ENCODE measurements around the gene TSHZ1. TPM values are rescaled to one million over a fixed set of nuclear protein-coding genes. Genes with fewer than 3 reads are reported as not detected.

The TSHZ1 gene
- total RNA-seq, 4 donors from 2014 or later: 16.3 to 34.8 (median 29.8) TPM

- TF ChIP-seq EP300 (IDR thresholded peaks at IDR 0.05; ENCODE audit: low read depth) (no peak), POLR2A (IDR thresholded peaks at IDR 0.05) (no peak), CTCF (IDR thresholded peaks at IDR 0.05) (no peak), POLR2AphosphoS5 (IDR thresholded peaks at IDR 0.05) (no peak)
- in situ Hi-C loops (cut with MboI; ENCODE audit: low pct_ligation_motif_present in 1 of 4, low pct_unique_long_range_greater_than_20kb in 1 of 4, low sequenced_read_pairs in 3 of 4): no loop called here
- Histone ChIP-seq H3K27me3 (no peaks in the 10 kb centered on the region), H3K27ac (no peak overlapping the region), H3K4me3 (no peak overlapping the region), H3K36me3 (no peaks in the 10 kb centered on the region), H3K9me3 (no peaks in the 10 kb centered on the region), H3K4me1 (no peaks in the 10 kb centered on the region)
- intact Hi-C loops (cut with DNase I; ENCODE audit: low total_unique reads): no loop called here
- no peak for DNase-seq
- 70% methylated on average over 2 to 5 of the region's 5 CpGs for WGBS, 2 donors (ENCODE audit: low coverage in 1 of 2)
Measured at GRCh38 chr18:75314117-75314516, 103.5 kb downstream of the TSHZ1 start.

GRCh38 chr18:75314606-75315005 lies 104.0 kb downstream of the TSHZ1 start:
- Histone ChIP-seq H3K4me3 (no peak overlapping the region), H3K9me3 (no peaks in the 10 kb centered on the region), H3K27ac (no peak overlapping the region), H3K36me3 (no peaks in the 10 kb centered on the region), H3K4me1 (no peaks in the 10 kb centered on the region), H3K27me3 (no peaks in the 10 kb centered on the region)
- WGBS, 2 donors (ENCODE audit: low coverage in 1 of 2): 71% methylated on average over 1 of the region's 1 CpG; no CpG with 5 or more reads in 1 of the 2 donors
- intact Hi-C loops (cut with DNase I; ENCODE audit: low total_unique reads) (no loop called here), in situ Hi-C loops (cut with MboI; ENCODE audit: low pct_ligation_motif_present in 1 of 4, low pct_unique_long_range_greater_than_20kb in 1 of 4, low sequenced_read_pairs in 3 of 4) (no loop called here)
- no peak for TF ChIP-seq POLR2AphosphoS5 (IDR thresholded peaks at IDR 0.05)
- TF ChIP-seq POLR2A (IDR thresholded peaks at IDR 0.05): no peak
- TF ChIP-seq CTCF (IDR thresholded peaks at IDR 0.05): no peak
- no peak for TF ChIP-seq EP300 (IDR thresholded peaks at IDR 0.05; ENCODE audit: low read depth)
- no peak for DNase-seq

- TF ChIP-seq POLR2AphosphoS5 (IDR thresholded peaks at IDR 0.05) (no peak), EP300 (IDR thresholded peaks at IDR 0.05; ENCODE audit: low read depth) (no peak), POLR2A (IDR thresholded peaks at IDR 0.05) (no peak), CTCF (IDR thresholded peaks at IDR 0.05) (no peak)
- intact Hi-C loops (cut with DNase I; ENCODE audit: low total_unique reads): no loop called here
- WGBS, 2 donors (ENCODE audit: low coverage in 1 of 2): 89% methylated on average over 10 of the region's 10 CpGs; no CpG with 5 or more reads in 1 of the 2 donors
- in situ Hi-C loops (cut with MboI; ENCODE audit: low pct_ligation_motif_present in 1 of 4, low pct_unique_long_range_greater_than_20kb in 1 of 4, low sequenced_read_pairs in 3 of 4): no loop called here
- Histone ChIP-seq H3K27me3 (no peaks in the 10 kb centered on the region), H3K36me3 (no peaks in the 10 kb centered on the region), H3K9me3 (no peaks in the 10 kb centered on the region), H3K4me3 (no peak overlapping the region), H3K27ac (no peak overlapping the region), H3K4me1 (no peaks in the 10 kb centered on the region)
- no peak for DNase-seq
Measured at GRCh38 chr18:75316223-75316622, 105.6 kb downstream of the TSHZ1 start.

GRCh38 chr18:75316826-75317225 lies 106.2 kb downstream of the TSHZ1 start:
- intact Hi-C loops (cut with DNase I; ENCODE audit: low total_unique reads) (no loop called here), in situ Hi-C loops (cut with MboI; ENCODE audit: low pct_ligation_motif_present in 1 of 4, low pct_unique_long_range_greater_than_20kb in 1 of 4, low sequenced_read_pairs in 3 of 4) (no loop called here)
- Histone ChIP-seq H3K27me3 (no peaks in the 10 kb centered on the region), H3K36me3 (no peaks in the 10 kb centered on the region), H3K27ac (no peak overlapping the region), H3K9me3 (no peaks in the 10 kb centered on the region), H3K4me3 (no peak overlapping the region), H3K4me1 (no peaks in the 10 kb centered on the region)
- DNase-seq: no peak
- 90 to 94% methylated on average over 4 to 8 of the region's 8 CpGs for WGBS, 2 donors (ENCODE audit: low coverage in 1 of 2)
- TF ChIP-seq EP300 (IDR thresholded peaks at IDR 0.05; ENCODE audit: low read depth) (no peak), POLR2A (IDR thresholded peaks at IDR 0.05) (no peak), POLR2AphosphoS5 (IDR thresholded peaks at IDR 0.05) (no peak), CTCF (IDR thresholded peaks at IDR 0.05) (no peak)
